Measurements from ENCODE around the gene PHF24.
"Not testable (repeated sequence)": the region's sequence is repeated elsewhere in the genome, so short reads cannot be mapped to it uniquely, and the experiment has no call there.

PHF24 gene

DNA sequence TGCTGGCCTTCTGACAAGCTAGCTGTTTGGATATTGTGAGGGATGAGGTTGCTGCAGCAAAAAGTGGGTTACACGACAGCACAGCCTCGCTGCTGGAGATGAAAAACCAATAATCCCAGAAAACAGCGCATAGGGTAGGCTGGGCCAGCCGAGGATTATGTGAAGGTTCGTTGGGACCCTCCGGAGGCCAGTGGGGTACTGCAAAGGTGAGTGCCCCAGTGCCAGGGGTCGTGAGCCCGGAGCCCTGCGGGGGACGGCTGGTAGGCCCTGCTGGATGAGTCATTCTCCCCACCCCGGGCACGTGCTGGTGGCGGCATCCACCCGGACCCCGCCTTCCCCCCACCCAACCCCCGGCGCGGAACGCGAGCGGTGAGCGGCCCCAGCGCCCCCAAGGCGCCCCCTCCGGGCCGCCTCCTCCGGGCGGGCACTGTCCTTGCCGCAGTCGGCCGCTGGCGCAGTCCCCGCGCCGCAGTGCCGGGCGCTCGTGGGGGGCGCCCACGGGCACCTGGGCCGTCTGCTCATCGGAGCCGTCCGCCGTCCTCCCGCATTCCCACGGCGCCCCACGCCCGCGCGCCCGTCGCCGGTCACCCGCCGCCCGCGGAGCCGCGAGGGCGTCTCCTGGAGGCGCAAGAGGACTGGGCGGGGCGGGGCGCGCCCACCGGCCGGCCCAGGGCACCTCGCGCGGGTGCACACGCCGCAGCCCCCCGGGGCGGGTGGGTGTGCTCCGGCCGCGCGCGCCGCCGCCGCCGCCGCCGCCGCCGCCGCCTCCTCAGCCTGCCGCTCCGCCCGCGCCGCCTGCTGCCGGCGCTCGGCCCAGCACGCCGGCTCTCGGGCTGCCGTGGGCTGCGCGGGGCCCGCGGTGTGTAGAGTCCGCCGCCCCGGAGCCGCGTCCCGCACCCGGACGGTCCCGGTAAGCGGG lies at the start of gene PHF24:
TSS of gene PHF24 (plus strand) at position 794 of the 919 bp plus-strand sequence. CDS start 13,014 bp downstream, outside the sequence.
- DNase-seq (ENCODE audit: low read depth), result no peak

- DNase-seq (ENCODE audit: low read depth), result no peak
Measured at GRCh38 chr9:34927061-34927460, 31.0 kb upstream of the PHF24 start.

DNA sequence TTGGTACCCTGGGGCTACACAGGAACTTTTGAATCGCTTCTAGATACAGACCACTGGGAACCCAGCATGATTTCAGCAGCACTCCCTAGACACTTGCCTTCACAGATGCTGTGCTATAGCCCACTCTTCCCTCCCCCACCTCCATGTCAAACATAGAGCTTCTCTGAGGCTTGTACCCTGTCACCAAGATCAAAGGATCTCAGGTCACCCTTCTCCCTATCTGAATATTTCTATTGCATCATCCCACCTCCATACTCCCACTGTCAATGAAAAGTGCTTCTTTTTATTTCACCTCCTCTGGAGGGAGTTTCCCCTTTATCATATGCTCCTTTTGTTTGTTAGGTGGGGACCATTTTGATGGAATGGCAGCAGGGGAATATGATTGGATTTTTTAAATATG lies 29.2 kb upstream of the PHF24 start:
- DNase-seq (ENCODE audit: low read depth), result no peak

DNA sequence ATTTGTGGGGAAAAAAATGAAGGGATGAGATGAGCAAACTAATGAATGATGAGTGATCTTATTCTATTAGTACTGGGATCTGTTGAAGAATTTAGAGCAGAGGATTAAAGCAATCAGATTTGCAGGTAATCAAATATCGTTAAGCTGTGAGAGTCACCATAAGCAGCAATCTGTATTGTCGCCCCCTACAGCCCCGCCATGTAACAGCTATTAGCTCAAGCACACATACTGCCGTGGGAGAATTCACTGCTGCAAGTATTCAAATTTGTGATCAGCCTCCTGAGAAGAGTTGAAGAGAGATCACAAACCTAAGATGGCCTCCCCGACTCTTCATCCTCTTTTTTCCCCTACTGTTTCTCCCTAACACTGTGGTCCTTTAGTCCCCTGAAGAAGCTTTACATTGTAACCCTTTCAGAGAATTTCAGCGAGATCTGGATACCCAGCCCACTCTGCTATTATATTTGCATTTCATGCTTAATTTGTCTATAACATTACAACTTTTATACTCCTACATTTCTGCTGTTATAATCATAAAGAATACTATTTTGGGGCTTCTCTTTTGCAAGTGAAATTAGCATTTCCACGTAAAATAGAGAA lies 28.5 kb upstream of the PHF24 start:
- DNase-seq (ENCODE audit: low read depth), result no peak

- not testable (repeated sequence) for DNase-seq (ENCODE audit: low read depth)
Measured at GRCh38 chr9:34939989-34940388, 18.1 kb upstream of the PHF24 start.

GRCh38 chr9:34948451-34948850 lies 9.6 kb upstream of the PHF24 start:
- DNase-seq (ENCODE audit: low read depth), result no peak

GRCh38 chr9:34954225-34954624 lies 3.9 kb upstream of the PHF24 start:
- no peak for DNase-seq (ENCODE audit: low read depth)

DNA sequence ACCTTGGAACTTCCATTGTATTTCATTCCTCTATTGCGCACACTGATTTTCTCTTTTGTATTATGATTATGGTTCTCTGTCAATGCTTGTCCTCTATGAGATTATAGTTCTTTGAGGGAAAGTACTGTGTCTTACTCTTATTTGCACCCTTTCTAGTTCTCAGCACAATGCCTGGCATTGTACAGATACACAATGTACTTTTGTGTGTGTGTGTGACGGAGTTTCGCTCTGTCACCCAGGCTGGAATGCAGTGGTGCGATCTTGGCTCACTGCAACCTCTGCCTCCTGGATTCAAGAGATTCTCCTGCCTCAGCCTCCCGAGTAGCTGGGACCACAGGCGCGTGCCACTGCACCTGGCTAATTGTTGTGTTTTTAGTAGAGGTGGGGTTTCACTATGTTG lies 2.0 kb upstream of the PHF24 start:
- not testable (repeated sequence) for DNase-seq (ENCODE audit: low read depth)

- no peak for DNase-seq (ENCODE audit: low read depth)
Measured at GRCh38 chr9:34956648-34957047, 1.4 kb upstream of the PHF24 start.

DNA sequence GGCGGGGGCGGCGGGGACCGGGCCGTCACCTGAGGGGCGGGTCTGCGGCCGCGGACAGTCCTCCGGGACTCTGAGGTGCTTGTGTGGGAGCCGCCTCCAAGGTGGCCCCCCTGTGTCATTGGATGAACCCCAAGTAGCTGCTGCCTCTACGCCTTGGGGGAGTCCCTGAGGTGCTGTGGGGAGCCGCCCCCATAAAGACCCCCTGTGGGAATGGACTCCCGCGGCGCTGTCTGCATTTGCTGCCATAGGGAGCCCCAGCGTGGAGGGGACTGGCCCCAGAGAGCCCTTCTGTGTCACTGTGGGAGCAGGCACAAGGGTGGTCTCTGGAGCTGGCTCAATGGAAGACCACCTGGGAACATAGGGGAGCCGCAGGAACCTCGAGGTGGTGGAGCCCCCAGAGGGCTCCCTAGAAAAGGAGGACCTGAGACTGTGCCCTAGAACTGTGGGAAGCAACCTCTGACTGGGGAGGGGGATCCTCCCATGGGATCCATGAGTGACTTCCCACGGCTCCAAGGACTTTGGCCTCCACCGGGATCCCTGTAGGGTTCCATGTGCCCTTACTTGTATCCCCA lies 412 bp downstream of the PHF24 start:
- no peak for DNase-seq (ENCODE audit: low read depth)

- no peak for DNase-seq (ENCODE audit: low read depth)
Measured at GRCh38 chr9:34959461-34959860, 1.4 kb downstream of the PHF24 start.

DNA sequence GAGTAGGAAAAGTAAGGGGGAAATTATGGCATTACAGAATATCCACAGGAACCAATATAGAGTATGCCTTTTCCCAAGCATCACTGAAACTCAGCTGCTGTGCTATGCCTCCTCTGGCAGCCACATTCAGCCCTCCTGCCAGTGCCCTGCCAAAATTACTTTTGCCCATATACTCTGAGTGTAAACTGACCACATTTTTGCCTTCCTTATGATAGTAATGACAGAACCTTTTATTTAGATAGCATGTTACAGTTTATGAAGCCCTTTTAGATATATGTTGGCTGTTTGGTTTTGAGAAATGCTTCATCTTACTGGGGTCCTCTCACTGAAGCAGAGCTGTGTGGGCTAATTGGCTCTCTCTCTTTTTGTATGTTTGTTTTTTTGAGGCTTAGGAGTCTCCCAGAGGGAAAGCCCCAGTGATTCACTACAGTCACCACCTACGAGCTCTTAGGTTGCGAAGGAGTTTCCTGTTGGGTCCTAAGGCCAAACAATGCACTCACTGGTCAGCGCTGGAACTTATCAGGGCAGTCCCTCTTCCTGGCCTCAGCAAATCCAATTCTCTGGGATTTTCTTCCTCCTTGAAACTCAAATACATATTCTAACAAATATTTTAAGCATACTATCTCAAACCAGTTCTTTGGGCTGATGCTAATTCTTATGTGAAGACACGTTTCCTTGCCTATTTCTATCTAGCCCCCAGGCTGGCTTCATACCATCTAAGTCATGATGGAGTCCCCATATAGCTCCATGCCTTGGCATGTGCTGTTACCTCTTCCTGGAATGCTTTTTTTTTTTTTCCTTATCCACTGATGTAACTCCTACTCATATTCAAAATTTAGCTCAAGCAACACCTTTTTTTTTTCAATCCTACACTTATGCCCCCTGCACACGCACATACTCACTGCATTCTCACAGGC lies 3.7 kb downstream of the PHF24 start:
- no peak for DNase-seq (ENCODE audit: low read depth)

DNA sequence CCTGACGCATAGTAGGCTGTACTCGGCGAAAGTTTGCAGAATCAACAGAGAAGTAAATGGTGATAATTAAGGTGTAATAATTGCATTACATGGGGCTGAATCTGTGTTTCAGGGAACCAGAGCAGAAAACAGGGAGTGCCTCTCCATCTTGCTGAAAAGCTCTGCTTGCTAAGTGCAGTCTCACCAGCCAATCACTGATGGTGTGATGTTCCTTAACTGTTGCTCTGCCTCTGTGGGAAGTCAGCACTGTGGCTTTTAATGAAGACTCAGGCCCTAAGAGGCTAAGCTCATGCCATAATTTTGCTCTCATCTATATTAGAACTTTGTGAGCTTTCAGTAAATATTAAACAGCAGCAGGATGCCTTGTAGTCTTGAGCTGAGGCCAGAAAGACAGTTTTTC lies 4.5 kb downstream of the PHF24 start:
- DNase-seq (ENCODE audit: low read depth), result no peak

DNA sequence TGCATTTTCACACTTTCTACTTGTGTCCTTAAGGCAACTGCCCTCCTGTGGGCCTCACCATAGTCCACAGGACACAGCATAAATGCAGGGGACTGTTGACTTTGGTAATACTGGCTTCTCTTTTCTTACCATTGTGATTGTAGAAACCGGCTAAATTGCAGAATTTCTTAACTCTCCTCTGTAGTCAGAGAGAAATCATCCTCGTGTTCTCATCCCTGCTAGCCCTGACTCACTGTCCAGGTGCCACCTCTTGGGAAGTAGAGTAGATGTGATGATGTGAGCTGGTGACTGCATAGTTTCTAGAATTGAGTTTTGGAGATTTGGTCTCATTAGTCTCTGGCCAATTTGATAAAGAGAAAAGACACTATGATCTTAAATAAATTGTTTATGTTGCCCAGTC lies 5.5 kb downstream of the PHF24 start:
- DNase-seq (ENCODE audit: low read depth), result no peak

DNA sequence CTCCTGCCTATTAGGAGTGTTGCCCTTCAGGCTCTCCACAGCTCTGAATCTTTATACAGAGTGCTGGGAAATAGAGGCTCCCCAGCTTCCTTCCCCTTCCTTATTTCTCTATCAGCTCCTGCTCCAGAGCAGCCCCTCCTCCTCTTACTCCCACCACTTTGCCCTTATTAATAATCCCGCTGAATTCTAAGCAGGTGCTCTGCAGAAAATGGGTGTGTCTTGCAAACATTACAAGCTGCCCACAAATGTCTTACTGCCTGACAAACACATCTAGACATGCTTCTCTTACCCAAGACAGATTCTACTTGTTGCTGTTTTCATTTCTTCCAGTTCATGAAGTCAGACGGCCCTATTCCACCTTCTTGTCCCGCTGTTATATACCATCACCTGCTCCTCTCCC lies 6.4 kb downstream of the PHF24 start:
- no peak for DNase-seq (ENCODE audit: low read depth)

- no peak for DNase-seq (ENCODE audit: low read depth)
Measured at GRCh38 chr9:34971146-34971811, 13.2 kb downstream of the PHF24 start.

GRCh38 chr9:34974664-34975063 lies 16.6 kb downstream of the PHF24 start:
- DNase-seq (ENCODE audit: low read depth), result no peak

DNA sequence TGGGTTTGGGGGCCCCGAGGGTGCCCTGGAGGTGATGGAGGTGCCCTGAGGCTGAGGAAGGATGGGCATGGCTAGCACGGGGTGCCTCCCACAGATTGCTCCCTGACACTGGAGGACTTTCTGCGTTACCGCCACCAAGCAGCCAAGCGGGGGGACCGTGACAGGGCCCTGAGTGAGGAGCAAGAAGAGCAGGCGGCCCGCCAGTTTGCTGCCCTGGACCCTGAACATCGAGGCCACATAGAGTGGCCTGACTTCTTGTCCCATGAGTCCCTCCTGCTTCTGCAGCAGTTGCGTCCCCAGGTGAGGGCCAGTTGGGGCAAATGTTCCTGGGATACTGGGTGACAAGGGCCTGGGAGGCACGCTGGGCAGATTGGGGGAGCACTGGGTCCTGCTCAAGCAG lies 18.4 kb downstream of the PHF24 start:
- DNase-seq (ENCODE audit: low read depth), result no peak

DNA sequence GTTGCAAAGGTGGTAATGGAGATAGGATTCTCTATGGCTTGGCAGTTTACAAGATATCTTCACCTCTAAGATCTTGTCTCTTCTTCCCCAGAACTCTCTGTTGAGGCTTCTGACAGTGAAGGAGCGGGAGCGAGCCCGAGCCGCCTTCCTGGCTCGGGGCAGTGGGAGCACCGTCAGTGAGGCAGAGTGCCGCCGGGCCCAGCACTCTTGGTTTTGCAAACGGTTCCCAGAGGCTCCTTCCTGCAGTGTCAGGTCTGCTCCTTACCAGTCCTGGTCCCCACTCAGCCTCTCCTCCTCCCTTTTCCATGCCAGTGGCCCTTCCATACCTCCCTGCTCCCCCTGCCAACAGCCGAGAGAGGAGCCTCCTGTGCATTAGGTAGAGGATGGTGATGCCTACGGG lies 18.9 kb downstream of the PHF24 start:
- no peak for DNase-seq (ENCODE audit: low read depth)

DNA sequence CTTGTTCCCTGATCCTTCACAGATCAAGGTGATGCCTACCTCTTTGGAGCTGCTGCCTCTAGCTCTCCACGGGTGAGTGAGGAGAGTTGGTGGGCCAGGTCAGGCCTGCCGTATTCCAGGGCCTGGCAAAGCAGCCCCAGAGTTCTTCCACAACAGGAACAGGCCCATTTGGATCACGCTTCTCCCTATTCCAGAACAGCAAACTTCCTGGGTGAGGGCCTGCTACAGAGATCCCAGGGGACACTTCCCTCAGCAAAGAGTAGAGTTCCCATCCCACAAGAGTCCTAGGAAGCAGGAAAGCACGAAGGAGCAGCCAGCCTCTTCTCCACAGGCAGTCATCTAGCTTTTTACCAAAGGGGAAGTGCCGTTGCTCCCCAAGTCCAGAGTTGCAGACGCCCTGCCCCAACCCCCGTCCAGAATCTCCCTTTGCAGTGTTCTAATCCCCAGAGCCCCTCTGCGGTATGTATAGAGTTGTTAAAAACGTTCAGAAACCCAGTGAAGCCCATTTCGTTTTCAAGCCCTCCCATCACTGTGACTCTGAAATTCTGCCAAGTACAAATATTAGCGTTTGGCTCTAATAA lies 22.2 kb downstream of the PHF24 start:
- DNase-seq (ENCODE audit: low read depth), result no peak

GRCh38 chr9:34982361-34982760 lies 24.3 kb downstream of the PHF24 start:
- DNase-seq (ENCODE audit: low read depth), result no peak
